Activated CD4-positive, alpha-beta T cell treated with anti-CD3 and anti-CD28 coated beads for 4 hours (primary cell): ENCODE measurements around the gene RAB36.

Experiments used
- DNase-seq, 2 donors: peaks; one replicate each; pipeline ENCODE4 v3.0.0-alpha.2; 2020

Gene RAB36

GRCh38 chr22:23161029-23161428, 15.8 kb downstream of the RAB36 start:
- no peak for DNase-seq

DNA sequence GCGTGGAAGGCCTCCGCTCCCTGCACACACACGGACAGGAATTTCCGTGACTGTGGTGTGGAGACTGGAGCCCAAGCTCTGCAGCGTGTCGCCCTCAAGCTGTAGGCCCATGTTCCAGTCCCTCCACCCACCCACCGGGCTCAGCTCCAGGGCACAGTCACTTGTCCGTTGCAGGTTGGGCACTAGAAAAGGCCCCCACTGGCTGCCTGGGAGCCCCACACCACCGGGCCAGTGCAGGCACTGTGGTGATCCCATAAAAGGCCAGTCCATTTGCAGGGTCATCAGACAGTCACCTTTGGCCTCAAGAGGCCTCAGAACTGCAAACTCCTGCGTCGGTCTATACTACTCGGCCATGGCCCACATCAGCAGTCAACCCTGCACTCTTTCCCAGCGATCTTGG, 16.3 kb downstream of the RAB36 start:
- no peak for DNase-seq

- DNase-seq, result no peak
These were observed 18.4 kb downstream of the RAB36 start for GRCh38 chr22:23163665-23164064.

DNA sequence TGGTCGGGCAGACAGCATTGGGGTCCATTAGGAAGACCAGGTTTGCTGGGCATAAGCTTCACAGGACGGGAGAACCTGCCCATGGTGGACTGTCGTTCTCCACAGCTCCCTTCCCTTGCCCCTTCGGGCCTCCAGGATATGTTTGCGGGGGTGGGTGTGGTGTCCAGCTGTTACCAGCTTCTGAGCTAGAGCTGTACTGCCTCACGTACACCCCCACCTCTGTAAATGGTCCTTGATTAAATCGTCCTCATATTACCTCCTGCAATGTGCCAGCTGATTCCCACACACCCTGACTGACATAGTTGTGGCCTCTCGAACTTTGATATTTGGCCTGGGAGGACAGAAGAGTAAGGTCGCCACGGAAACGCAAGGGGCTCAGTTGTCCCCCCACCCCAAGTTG, 18.8 kb downstream of the RAB36 start:
- DNase-seq, result no peak

- no peak for DNase-seq
These were observed 21.0 kb downstream of the RAB36 start for GRCh38 chr22:23166042-23166831.

- no peak for DNase-seq
These were observed 21.8 kb downstream of the RAB36 start for GRCh38 chr22:23166841-23167616.

GRCh38 chr22:23168391-23169042, 23.2 kb downstream of the RAB36 start:
- no peak for DNase-seq

GRCh38 chr22:23169043-23169406, 23.7 kb downstream of the RAB36 start:
- no peak for DNase-seq

GRCh38 chr22:23175817-23176644, 30.8 kb downstream of the RAB36 start:
- no peak for DNase-seq

GRCh38 chr22:23176645-23177027, 31.4 kb downstream of the RAB36 start:
- DNase-seq, result no peak

GRCh38 chr22:23177197-23177596, 31.9 kb downstream of the RAB36 start:
- no peak for DNase-seq

- DNase-seq, result peak; percentile 55 to 67
These were observed 33.4 kb downstream of the RAB36 start for GRCh38 chr22:23178512-23179254.

DNA sequence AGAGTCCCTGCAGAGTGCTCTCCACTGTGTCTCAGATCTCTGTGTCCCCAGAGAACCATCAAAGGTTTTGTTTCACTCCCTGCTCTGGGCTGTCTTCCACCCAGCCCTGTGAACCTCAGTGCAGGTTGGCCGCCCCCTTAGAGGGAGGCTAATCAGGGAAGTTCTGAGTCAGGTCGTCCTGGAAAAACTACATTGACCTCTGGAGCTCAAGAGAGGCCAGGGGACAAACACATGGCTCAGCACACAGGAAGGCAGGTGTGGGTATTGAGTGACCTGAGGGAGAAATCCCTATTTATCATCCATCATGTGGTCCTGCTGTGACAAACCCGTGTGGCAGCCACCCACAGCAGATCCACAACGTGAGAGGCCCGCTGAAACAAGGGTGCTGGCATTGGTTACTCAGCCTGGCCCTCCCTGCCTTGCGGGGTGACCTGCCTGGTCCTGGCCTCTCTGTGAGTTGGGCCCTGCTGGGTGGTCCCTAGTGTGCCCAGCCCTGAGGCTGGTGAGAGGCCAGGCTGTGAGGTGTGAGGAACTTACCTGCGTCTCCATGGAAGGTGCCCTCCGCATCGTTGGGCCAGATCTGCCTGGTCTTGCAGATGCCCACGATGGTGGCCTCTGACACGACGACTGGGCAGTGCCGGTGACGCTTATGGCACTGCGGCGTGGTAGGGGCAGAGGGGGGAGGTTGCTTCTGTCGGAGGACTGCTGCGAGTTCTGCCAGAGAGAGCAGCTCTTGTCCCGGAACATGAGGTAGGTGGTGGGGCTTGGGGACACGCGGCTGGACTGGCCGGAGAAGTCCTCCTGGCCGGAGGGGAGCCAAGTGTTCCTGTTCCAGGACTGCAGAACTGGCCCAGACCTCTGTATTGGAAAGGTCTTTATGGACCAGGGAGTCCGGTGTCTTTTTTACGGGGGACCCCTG, 34.4 kb downstream of the RAB36 start:
- no peak for DNase-seq

- peak; percentile 53 to 61 for DNase-seq
These were observed 35.1 kb downstream of the RAB36 start, which contains the start of gene BCR for GRCh38 chr22:23180301-23180892. TSS of gene BCR (plus strand) at chr22:23180509. CDS start at chr22:23180961, 452 bp downstream.

GRCh38 chr22:23180893-23181720, 35.8 kb downstream of the RAB36 start:
- peak; percentile 17 to 24 for DNase-seq

DNA sequence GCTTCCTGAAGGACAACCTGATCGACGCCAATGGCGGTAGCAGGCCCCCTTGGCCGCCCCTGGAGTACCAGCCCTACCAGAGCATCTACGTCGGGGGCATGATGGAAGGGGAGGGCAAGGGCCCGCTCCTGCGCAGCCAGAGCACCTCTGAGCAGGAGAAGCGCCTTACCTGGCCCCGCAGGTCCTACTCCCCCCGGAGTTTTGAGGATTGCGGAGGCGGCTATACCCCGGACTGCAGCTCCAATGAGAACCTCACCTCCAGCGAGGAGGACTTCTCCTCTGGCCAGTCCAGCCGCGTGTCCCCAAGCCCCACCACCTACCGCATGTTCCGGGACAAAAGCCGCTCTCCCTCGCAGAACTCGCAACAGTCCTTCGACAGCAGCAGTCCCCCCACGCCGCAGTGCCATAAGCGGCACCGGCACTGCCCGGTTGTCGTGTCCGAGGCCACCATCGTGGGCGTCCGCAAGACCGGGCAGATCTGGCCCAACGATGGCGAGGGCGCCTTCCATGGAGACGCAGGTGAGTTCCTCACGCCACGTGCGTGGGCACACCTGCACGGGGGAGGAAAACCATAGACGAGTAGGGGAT, 36.5 kb downstream of the RAB36 start:
- peak in 1 of 2 donors; percentile 17 for DNase-seq

DNA sequence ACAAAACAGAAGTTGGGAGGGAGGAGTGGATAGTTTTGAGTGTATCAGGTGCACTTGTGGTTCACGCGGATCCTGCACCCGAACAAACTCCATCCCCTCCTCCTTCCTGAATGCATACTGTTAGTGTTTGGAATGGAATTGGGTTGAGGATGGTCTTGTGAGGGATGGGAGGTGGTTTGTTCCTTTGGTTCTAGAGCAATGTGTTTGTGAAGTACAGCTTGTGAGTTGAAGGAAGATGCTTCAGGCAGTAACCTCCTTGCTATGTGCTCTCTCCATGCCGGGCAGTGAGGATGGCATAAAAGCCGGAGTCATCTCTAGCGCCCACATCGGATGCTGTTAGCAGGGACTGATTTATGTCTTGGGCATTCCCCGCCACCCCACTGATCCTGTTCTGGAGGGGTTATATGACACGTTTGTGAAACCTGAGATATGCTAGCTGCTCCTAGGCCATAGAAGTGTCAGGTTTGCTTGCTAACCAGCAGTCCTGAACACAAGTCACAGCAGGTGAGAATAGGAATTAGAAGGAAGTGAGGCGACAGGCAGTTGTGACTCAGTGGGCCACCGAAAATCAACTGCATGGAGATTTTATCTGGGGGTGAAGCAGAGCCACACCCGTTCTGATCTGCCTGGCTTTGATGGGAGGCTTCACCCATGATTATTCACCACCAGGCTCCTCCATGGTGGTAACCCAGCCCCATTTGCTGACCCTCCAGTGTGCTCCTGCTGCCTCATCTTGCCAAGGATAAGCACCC, 37.2 kb downstream of the RAB36 start:
- peak; percentile 56 to 67 for DNase-seq

DNA sequence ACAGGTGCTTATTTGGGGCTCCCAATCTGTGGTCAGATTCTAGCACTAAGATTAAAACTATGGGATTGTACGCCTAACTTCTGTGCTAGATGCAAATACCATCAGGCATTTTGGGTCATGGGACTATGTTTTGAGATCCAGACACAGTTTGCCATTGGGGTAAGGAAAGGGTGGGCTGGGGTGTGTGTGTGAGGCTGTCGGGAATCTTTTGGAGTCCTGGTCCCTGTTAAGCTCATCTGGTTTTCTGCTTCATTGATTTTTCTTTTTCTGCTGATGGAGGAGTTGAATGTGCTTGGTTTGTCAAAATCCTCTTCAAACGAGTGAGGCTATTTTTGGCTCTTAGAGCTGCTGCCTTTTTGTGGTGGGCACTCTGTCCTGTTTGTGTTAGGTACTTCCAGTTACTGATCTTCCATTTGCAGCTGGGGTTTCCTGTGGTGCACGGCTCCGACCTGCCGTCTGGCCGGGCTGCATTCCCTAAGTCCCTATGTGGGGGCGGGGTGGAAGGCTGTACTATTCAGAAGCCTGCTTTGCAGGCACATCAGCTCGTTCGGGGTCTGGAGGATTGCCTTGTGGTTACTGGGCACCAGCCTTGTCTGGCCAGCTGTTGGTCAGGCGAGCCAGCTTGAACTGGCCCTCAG, 37.9 kb downstream of the RAB36 start:
- DNase-seq, result no peak
